ENCODE results near the gene ITPR1. TPM values are rescaled to one million over a fixed set of nuclear protein-coding genes. Genes with fewer than 3 reads are reported as not detected.
A peak's percentile ranks its signal among the peaks of the same experiment; 100 is the strongest.

The ITPR1 gene
- total RNA-seq, 1 experiment from 2014 or later: 17.1 TPM

GRCh38 chr3:4819746-4820145 is 326.6 kb downstream of the ITPR1 start:
- no peak overlapping the region for H3K4me3 ChIP-seq
- H3K36me3 ChIP-seq: no peaks in the 10 kb centered on the region
- no peak overlapping the region for H3K27ac ChIP-seq

GRCh38 chr3:4820296-4821121 is 327.4 kb downstream of the ITPR1 start:
- H3K9me3 ChIP-seq (replicated peaks): no peaks in the 10 kb centered on the region; the same call in 1 of the 2 replicates

More at GRCh38 chr3:4819746-4820145, 326.6 kb downstream of the ITPR1 start:
- H3K4me1 ChIP-seq: no peaks in the 10 kb centered on the region
- H3K27me3 ChIP-seq: no peaks in the 10 kb centered on the region
- DNase-seq: no peak
- no peaks in the 10 kb centered on the region; the same call in 1 of the 2 replicates for H3K9me3 ChIP-seq (replicated peaks)

DNA sequence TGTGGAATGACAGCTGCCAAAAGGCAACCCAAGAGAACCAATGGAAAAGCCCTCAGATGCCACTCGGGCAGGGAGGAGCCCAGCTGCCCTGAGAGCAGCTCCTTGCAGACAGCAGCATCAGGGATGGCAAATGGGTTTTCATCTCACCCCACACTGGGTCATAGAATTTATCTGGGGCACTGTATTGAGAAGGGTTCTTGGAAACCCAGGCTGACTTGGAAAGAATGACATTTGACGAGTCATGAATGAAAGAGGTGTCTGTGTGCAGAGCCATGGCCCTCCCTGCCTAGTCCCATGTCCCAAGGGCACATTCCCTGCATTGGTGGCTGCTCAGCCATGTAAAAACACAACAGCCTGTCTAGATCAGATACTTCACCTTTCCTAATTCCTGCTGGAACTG is 328.2 kb downstream of the ITPR1 start:
- no peak overlapping the region for H3K27ac ChIP-seq
- no peaks in the 10 kb centered on the region for H3K27me3 ChIP-seq
- no peak for DNase-seq

More at GRCh38 chr3:4820296-4821121, 327.4 kb downstream of the ITPR1 start:
- no peak for DNase-seq
- peaks cover 5% of the 10 kb centered on the region; the same call in 1 of the 2 replicates for H3K4me1 ChIP-seq
- no peaks in the 10 kb centered on the region for H3K27me3 ChIP-seq
- no peaks in the 10 kb centered on the region for H3K36me3 ChIP-seq
- no peak overlapping the region for H3K4me3 ChIP-seq
- no peak overlapping the region for H3K27ac ChIP-seq

GRCh38 chr3:4821975-4822374 is 328.8 kb downstream of the ITPR1 start:
- Histone ChIP-seq H3K27me3 (no peaks in the 10 kb centered on the region), H3K27ac (no peak overlapping the region), H3K36me3 (no peaks in the 10 kb centered on the region), H3K4me1 (peaks cover 20% of the 10 kb centered on the region), H3K4me3 (no peak overlapping the region), H3K9me3 (replicated peaks) (no peaks in the 10 kb centered on the region; the same call in 1 of the 2 replicates)
- no peak for DNase-seq

More for the DNA sequence above, 328.2 kb downstream of the ITPR1 start:
- Histone ChIP-seq H3K4me1 (peaks cover 14% of the 10 kb centered on the region), H3K4me3 (no peak overlapping the region), H3K36me3 (no peaks in the 10 kb centered on the region), H3K9me3 (replicated peaks) (no peaks in the 10 kb centered on the region; the same call in 1 of the 2 replicates)

- Histone ChIP-seq H3K4me1 (peaks cover 21% of the 10 kb centered on the region), H3K4me3 (no peak overlapping the region), H3K27ac (no peak overlapping the region), H3K36me3 (no peaks in the 10 kb centered on the region), H3K27me3 (no peaks in the 10 kb centered on the region), H3K9me3 (replicated peaks) (no peaks in the 10 kb centered on the region; the same call in 1 of the 2 replicates)
- DNase-seq: no peak
Observed at GRCh38 chr3:4822568-4822967, 329.4 kb downstream of the ITPR1 start.

GRCh38 chr3:4823385-4823784 is 330.2 kb downstream of the ITPR1 start:
- no peak for DNase-seq
- Histone ChIP-seq H3K27me3 (no peaks in the 10 kb centered on the region), H3K4me3 (no peak overlapping the region), H3K36me3 (no peaks in the 10 kb centered on the region), H3K27ac (no peak overlapping the region), H3K4me1 (peaks cover 21% of the 10 kb centered on the region), H3K9me3 (replicated peaks) (no peaks in the 10 kb centered on the region; the same call in 1 of the 2 replicates)

- Histone ChIP-seq H3K27ac (no peak overlapping the region), H3K9me3 (replicated peaks) (no peaks in the 10 kb centered on the region; the same call in 1 of the 2 replicates), H3K36me3 (no peaks in the 10 kb centered on the region; the same call in 1 of the 2 replicates), H3K4me1 (peaks cover 21% of the 10 kb centered on the region), H3K4me3 (no peak overlapping the region), H3K27me3 (no peaks in the 10 kb centered on the region)
- no peak for DNase-seq
Observed at GRCh38 chr3:4823986-4824925, 331.1 kb downstream of the ITPR1 start.

DNA sequence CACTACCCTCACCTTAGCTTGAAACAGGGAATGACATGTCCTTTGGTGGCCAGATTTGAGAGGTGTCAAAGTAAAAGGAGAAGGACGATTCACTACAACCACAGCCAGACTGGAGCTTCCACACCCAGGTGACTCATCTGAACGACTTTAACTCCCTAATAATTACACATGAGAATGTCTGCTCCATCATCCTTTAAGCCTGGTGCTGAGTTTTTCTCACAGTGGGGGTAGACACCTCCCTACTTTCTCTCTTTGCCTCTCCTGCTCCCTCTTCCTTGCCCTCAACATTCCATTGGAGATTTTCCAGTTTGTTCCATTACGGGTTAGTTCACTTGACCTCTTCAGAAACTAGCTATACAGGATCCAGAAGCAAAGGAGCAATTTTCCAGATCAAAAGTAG is 331.8 kb downstream of the ITPR1 start:
- 0 out of 2 replicates have a peak overlapping the region, but pooled peaks have one; percentile 5 for H3K27ac ChIP-seq
- H3K36me3 ChIP-seq: no peaks in the 10 kb centered on the region; the same call in 1 of the 2 replicates
- H3K27me3 ChIP-seq: no peaks in the 10 kb centered on the region
- H3K4me1 ChIP-seq: peaks cover 21% of the 10 kb centered on the region
- no peak overlapping the region for H3K4me3 ChIP-seq
- DNase-seq: no peak
- H3K9me3 ChIP-seq (replicated peaks): no peaks in the 10 kb centered on the region; the same call in 1 of the 2 replicates

DNA sequence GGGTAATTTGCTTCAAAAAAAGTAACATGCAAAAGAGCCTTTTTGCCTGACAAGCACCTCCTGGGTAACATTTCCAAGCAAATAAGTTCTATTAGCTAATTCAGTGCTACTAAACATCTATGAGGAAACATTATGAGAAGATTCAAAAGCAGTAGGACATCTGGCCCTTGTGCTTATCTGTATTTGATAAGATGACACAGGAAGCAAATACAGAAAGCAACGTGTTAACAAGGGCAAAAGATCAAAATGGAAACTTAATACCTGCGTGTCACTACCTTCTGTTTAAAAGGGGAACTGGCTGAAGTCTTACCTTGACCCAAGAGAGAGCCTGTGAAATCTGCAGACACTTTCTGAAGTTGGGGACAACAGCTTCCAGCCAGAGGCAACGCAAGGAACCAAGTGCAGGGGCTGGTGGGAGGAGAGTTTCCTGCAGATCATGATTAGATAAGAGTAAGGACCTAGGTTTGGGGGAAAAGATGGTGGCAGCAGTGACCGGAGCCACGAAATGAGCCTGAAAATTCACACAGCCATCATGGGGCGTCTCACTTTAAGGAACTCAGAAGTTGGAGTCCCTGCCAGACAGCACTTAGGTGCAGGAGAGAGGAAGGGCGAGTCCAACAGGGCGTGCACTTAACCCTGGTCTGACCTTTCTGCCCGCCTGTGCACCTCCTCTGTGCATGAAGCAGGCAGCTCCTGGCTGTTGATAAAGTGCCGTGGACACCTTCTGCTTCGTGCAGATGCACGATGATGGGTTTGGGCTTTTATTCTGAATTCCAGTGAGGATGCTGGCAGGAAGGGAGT is 332.5 kb downstream of the ITPR1 start:
- Histone ChIP-seq H3K27me3 (no peaks in the 10 kb centered on the region), H3K36me3 (no peaks in the 10 kb centered on the region; the same call in 1 of the 2 replicates), H3K9me3 (replicated peaks) (no peaks in the 10 kb centered on the region; the same call in 1 of the 2 replicates), H3K27ac (peak overlapping the region; percentile 33; the same call in 1 of the 2 replicates), H3K4me1 (peaks cover 25% of the 10 kb centered on the region), H3K4me3 (no peak overlapping the region)
- no peak for DNase-seq

- DNase-seq: peak; percentile 58 to 66
- Histone ChIP-seq H3K4me3 (no peak overlapping the region), H3K27ac (peak overlapping the region; percentile 33; the same call in 1 of the 2 replicates), H3K9me3 (replicated peaks) (no peaks in the 10 kb centered on the region; the same call in 1 of the 2 replicates), H3K36me3 (no peaks in the 10 kb centered on the region; the same call in 1 of the 2 replicates), H3K4me1 (peaks cover 28% of the 10 kb centered on the region), H3K27me3 (no peaks in the 10 kb centered on the region)
Observed at GRCh38 chr3:4826237-4827100, 333.3 kb downstream of the ITPR1 start.

- Histone ChIP-seq H3K27me3 (no peaks in the 10 kb centered on the region), H3K4me3 (no peak overlapping the region), H3K27ac (no peak overlapping the region), H3K4me1 (peaks cover 38% of the 10 kb centered on the region), H3K36me3 (no peaks in the 10 kb centered on the region; the same call in 1 of the 2 replicates), H3K9me3 (replicated peaks) (no peaks in the 10 kb centered on the region; the same call in 1 of the 2 replicates)
- no peak for DNase-seq
Observed at GRCh38 chr3:4827767-4828166, 334.6 kb downstream of the ITPR1 start.

DNA sequence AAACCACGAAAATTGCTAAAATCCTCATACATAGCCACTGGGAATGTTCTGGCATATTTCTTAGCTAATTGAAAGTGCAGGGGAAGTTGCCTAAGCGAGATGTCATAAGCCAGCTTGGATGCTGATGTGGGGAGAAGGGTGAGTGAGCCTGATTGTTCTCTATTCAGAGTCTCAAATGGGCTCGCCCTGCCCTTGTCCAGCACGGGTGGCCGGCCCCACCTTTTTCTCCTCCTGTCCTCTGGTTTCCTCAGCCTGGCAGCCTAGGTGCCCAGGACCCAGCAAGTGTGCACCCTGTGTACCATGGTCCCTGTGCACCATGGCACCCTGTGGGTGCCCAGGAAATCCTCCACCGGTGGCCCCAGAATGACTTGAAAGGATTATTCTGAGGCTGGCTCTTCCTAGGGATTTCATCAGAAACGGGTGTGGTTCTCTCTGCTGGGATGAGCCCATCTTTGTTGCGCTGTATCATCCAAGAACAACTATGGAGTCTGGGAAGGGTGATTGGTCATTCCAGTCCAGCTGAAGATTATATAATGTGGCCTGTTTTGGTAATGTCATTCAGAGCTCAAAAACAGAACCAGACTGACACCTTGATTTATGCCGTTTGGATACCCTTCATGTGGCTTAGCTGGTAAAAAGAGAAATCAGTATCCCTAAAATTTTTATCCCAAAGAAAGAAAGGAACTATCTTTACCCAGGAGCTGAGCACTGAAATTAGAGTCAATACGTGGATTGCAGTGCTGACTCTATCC is 335.3 kb downstream of the ITPR1 start:
- Histone ChIP-seq H3K27me3 (no peaks in the 10 kb centered on the region), H3K4me3 (no peak overlapping the region), H3K27ac (no peak overlapping the region), H3K9me3 (replicated peaks) (no peaks in the 10 kb centered on the region), H3K36me3 (no peaks in the 10 kb centered on the region; the same call in 1 of the 2 replicates), H3K4me1 (peaks cover 39% of the 10 kb centered on the region)
- no peak for DNase-seq
